ENCODE results near the gene FAM241A.
A peak's percentile ranks its signal among the peaks of the same experiment; 100 is the strongest.

FAM241A gene

GRCh38 chr4:112222219-112222955 is 77.1 kb downstream of the FAM241A start:
- DNase-seq = no peak

- DNase-seq = no peak
Measured at GRCh38 chr4:112225157-112225556, 79.9 kb downstream of the FAM241A start.

DNA sequence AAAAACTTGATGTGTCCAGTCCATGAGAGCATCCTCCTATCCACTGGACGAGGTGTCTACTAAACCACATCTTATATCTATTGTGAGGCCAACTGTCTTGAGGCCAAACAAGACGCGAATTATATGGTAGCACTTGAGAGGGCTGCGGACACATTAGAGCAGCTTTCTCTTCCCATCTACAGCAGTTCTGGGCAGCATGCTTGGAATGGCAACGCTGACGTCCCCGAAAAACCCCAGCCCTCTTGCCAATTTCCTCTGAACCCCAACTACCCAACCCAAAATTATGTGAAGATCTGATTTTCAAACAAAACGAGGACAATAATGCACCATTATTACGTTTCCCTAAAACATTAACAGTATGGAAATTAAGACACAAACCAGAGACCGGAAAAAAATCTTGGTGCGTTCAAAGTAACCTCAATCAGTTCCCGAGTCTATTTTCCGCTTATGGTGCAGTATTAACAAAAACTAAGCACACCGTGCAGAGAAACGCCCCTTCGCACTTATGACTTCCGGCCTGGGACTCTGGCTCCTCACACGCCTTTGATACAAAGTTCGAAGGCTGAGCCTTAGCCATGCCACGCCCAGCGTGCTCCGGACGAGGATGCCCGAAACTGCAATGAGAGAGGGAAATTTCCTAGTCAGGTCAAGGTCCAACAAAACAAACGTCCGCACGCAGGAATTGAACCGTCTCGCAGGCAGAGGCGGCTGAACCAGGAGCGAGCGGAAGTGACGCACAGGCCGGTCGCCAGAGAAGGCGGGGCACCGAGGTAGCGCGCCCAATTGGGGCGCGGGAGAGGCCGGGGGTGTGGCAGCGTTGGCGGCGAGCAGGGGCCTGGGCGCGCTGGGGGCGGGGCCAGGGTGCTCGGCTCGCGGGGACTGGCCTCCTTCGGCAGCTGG is 85.9 kb downstream of the FAM241A start:
- peak; percentile 95 for DNase-seq

- peak; percentile 72 for DNase-seq
Measured at GRCh38 chr4:112231779-112232713, 86.8 kb downstream of the FAM241A start, which contains the start of gene AP1AR. AP1AR (plus strand) TSS chr4:112231787; CDS start chr4:112232092, 305 bp downstream.

DNA sequence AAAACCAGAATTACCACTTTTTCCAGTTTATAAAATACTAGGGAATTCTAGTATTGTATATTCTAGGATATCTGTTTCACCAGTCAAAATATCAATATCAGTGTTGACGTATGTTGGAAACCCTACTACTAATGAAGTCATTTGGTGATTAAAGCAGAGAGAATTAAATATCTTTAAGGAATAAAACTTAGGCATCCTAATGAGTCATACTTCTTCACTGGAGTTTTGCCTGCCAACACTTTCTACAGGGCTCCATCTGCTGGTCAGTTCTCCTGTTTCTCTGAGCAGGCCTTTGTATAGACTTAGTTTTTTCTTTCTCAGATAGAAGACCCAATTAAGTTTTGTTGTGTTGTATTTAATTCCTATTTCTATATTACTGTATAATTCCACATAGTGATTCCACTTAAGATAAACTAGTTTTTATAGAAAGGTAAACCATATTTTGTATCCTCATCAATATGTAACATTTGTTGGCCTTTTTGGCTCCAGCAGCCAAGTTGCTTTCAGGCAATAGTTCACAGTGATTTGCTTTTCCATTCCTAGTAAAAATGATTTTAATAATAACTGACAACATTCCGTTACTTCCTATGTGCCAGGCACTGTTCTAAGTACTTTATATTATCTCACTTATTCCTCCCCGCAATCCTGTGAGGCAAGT is 89.8 kb downstream of the FAM241A start:
- peak; percentile 18 for DNase-seq

- no peak for DNase-seq
Measured at GRCh38 chr4:112236040-112236439, 90.8 kb downstream of the FAM241A start.

DNA sequence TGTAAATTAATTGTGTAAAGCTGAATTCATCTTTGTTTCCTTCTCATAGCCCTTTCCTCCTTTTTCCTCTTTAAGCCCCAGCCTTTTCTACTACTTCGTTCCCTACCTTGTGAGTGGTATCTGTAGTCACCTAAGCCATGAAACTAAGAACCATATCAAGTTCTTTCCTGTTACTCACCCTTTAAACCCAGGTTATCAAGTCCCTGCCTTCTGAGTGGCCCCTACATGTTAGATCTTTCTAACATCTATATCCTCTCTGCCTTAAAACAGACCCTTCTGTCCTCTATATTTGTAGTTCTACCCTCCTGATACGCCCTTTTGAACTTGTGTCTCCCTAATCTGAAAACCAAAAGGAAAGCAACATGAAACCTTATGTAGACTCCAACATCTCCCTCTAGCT is 93.6 kb downstream of the FAM241A start:
- DNase-seq = no peak

Measured in NCI-H1436 (cell line).